ENCODE data around the gene CGB8. TPM values are rescaled to one million over a fixed set of nuclear protein-coding genes. Genes with fewer than 3 reads are reported as not detected.
"Not testable (repeated sequence)": the region's sequence is repeated elsewhere in the genome, so short reads cannot be mapped to it uniquely, and the experiment has no call there.

Gene CGB8
- total RNA-seq, 2 donors from 2014 or later: not detected

DNA sequence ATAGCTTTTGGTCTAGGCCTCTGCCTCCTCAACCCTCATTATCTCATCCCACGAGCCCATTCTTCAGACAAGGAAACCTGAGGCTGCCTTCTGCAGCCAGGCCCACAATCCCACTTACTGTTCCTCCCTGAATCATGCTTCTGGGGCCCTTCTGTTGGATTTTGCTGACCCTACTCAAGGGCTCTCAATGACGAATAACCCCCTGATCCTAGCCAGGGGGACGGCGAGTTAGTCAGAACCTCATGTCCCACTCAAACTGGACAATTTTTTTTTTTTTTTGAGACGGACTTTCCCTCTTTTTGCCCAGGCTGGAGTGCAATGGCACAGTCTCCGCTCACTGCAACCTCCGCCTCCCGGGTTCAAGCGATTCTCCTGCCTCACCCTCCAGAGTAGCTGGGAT, 26.8 kb downstream of the CGB8 start:
- WGBS: 84% methylated on average over 9 of the region's 9 CpGs
- Histone ChIP-seq H3K27me3 (replicated peaks; ENCODE audit: insufficient read depth) (no peaks in the 10 kb centered on the region), H3K36me3 (no peaks in the 10 kb centered on the region), H3K4me3 (no peak overlapping the region), H3K27ac (no peak overlapping the region), H3K9me3 (no peaks in the 10 kb centered on the region), H3K4me1 (replicated peaks) (no peaks in the 10 kb centered on the region)
- DNase-seq (ENCODE audit: low spot score): no peak
- TF ChIP-seq POLR2AphosphoS5 (IDR thresholded peaks at IDR 0.05) (no peak), POLR2A (IDR thresholded peaks at IDR 0.05) (no peak)
- TF ChIP-seq, protein P1, sequence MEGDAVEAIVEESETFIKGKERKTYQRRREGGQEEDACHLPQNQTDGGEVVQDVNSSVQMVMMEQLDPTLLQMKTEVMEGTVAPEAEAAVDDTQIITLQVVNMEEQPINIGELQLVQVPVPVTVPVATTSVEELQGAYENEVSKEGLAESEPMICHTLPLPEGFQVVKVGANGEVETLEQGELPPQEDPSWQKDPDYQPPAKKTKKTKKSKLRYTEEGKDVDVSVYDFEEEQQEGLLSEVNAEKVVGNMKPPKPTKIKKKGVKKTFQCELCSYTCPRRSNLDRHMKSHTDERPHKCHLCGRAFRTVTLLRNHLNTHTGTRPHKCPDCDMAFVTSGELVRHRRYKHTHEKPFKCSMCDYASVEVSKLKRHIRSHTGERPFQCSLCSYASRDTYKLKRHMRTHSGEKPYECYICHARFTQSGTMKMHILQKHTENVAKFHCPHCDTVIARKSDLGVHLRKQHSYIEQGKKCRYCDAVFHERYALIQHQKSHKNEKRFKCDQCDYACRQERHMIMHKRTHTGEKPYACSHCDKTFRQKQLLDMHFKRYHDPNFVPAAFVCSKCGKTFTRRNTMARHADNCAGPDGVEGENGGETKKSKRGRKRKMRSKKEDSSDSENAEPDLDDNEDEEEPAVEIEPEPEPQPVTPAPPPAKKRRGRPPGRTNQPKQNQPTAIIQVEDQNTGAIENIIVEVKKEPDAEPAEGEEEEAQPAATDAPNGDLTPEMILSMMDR (IDR thresholded peaks at IDR 0.05): no peak
- intact Hi-C loops (cut with DNase I): no loop called here

DNA sequence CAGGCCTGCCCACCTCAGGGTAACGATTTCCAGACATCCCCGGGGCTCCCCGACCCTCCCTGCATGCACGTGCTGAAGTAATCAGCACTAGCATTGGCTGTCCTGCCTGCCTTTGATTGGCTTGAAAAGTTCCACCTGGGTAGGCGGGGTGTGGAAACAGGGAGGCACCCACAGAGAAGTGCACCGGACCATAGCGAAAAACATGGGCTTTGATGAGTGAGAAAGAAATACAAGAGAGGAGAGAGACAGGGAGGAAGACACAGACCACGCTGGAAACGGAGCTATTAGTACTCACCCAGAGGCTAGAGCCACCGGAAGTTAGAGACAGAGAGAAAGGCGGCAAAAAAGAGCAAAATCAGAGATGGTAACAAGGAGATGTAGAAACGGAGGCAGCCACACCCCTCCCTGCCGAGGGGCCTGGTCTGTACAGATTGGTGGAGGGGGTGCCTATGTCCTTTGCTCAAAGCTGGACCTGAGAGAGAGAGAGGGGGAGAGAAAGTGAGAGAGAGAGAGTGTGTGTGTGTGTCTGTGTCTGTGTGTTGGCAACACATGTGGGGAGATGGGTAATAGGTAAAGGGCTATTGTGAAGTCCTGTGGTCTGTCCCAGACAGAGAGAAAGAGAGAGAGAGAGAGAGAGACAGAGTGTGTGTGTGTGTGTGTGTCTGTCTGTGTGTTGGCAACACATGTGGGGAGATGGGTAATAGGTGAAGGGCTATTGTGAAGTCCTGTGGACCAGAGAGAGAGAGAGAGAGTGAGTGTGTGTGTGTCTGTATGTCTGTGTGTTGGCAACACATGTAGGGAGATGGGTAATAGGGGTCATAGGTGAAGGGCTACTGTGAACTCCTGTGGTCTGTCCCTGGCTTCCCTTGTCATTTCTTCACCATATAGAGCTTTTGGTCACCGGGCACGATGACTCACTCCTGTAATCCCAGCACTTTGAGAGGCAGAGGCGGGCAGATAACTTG, 27.7 kb downstream of the CGB8 start:
- WGBS: 37% methylated on average over 16 of the region's 16 CpGs
- intact Hi-C loops (cut with DNase I): no loop called here
- DNase-seq (ENCODE audit: low spot score): no peak
- Histone ChIP-seq H3K36me3 (no peaks in the 10 kb centered on the region), H3K4me1 (replicated peaks) (no peaks in the 10 kb centered on the region), H3K27ac (no peak overlapping the region), H3K4me3 (no peak overlapping the region), H3K9me3 (no peaks in the 10 kb centered on the region), H3K27me3 (replicated peaks; ENCODE audit: insufficient read depth) (no peaks in the 10 kb centered on the region)
- TF ChIP-seq POLR2A (IDR thresholded peaks at IDR 0.05): no peak
- TF ChIP-seq POLR2AphosphoS5 (IDR thresholded peaks at IDR 0.05): no peak
- TF ChIP-seq, protein P1 (IDR thresholded peaks at IDR 0.05): no peak

DNA sequence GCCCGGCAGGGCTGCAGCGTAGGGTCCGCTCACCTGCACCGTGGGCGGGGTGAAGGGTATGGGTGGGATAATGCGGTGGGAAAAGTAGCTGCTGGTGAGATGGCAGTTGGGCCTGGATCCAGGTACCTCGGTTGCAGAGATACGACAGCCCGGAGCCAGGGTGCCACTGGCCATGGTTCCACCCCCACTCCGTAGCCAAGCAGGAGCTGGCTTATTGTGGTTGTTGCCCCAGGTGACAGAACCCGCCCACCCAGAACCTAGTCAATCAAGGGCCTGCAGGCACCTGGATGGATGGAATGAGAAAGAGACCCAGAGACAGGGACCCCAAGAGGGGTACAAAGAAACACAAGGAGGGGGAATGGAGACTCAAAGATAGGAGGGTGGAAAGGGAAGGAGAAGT, 28.6 kb downstream of the CGB8 start:
- H3K27ac ChIP-seq: no peak overlapping the region
- no peak for DNase-seq (ENCODE audit: low spot score)
- TF ChIP-seq POLR2AphosphoS5 (IDR thresholded peaks at IDR 0.05) (no peak), POLR2A (IDR thresholded peaks at IDR 0.05) (no peak)
- TF ChIP-seq, protein P1 (IDR thresholded peaks at IDR 0.05): no peak
- H3K9me3 ChIP-seq: no peaks in the 10 kb centered on the region
- WGBS: 58% methylated on average over 11 of the region's 11 CpGs
- intact Hi-C loops (cut with DNase I): no loop called here
- no peaks in the 10 kb centered on the region for H3K4me1 ChIP-seq (replicated peaks)
- H3K4me3 ChIP-seq: no peak overlapping the region
- no peaks in the 10 kb centered on the region for H3K36me3 ChIP-seq
- no peaks in the 10 kb centered on the region for H3K27me3 ChIP-seq (replicated peaks; ENCODE audit: insufficient read depth)

DNA sequence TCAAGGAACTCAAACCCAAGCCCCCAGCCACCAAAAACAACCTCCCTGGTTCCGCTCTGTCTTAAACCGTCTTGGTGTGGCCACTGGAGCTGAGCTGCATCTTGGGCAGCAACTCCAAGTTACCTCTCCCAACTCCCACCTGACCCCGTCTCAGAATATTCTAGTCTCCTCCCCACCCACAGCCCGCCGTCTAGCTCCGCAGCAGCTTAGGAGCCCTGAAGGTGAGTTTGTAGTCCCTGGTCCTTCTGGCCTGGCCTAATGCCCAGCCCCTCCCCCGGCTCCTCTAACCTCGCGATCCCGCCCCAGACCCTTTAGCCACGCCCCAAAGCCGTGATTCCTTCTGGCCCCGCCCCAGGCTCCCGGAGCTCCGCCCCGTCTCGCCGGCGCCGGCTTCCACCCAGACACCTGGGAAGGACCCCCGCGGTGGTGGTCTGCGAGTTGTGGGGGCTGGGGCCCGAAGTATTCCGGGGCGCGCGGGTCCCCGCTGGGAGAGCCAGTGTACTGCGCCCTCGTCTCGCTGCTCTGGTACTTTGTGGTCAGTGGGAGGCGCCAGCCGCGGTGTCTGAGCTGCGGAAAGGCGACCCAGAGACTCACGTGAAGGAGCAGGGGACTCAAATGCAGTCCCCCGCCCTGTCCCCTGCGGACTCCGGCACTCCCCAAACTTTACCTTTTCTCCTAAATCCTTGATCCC, 29.5 kb downstream of the CGB8 start:
- intact Hi-C loops (cut with DNase I): no loop called here
- Histone ChIP-seq H3K4me1 (replicated peaks) (no peaks in the 10 kb centered on the region), H3K4me3 (peak overlapping the region; percentile 21 to 35), H3K36me3 (no peaks in the 10 kb centered on the region), H3K27me3 (replicated peaks; ENCODE audit: insufficient read depth) (no peaks in the 10 kb centered on the region), H3K9me3 (no peaks in the 10 kb centered on the region), H3K27ac (no peak overlapping the region)
- TF ChIP-seq POLR2A (IDR thresholded peaks at IDR 0.05) (no peak), POLR2AphosphoS5 (IDR thresholded peaks at IDR 0.05) (no peak)
- TF ChIP-seq, protein P1 (IDR thresholded peaks at IDR 0.05): no peak
- 7% methylated on average over 41 of the region's 41 CpGs for WGBS
- DNase-seq (ENCODE audit: low spot score): peak; percentile 69

DNA sequence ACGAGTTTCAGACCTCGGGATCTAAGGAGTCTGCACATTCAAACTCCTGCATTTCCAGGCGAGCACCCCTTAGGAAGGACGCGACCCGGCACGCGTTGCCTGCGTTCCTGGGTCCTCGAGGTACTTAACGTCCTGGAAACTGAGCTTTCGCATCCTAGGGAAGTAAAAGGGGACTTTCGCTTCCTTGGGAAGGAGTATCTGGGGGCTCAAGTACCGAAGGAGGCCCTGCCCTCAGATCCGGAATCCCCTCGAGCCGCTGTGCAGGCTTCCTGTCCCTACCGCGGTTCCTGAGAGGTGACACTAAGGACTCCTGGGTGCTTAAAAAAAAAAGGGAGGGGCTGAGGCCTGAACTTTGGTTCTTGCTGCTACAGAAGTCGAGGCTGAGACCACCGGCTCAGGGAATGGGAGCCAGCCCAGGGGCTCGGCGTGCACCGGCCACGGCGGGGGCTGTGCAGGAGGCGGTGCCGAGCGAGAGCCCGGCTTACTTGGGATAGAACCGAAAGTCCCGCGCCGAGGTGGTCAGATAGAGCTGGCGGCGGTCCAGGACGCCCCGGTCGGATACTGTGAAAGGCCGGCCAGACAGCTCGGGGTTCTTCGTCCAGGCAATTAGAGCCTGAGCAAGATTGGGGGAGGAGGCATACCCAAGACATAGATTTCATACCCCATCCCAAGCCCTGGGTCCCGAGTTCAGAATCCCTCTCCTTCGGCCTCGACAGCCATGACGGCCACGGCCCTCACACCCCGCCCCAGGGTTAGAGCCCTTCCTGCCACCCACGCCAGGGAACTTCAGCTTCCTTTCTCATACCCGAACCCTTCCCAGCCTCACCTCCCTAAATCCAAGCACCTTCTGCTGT, 30.3 kb downstream of the CGB8 start:
- peak overlapping the region; percentile 16 to 35 for H3K4me3 ChIP-seq
- H3K27me3 ChIP-seq (replicated peaks; ENCODE audit: insufficient read depth); intact Hi-C loops (cut with DNase I); DNase-seq (ENCODE audit: low spot score); H3K27ac ChIP-seq; H3K4me1 ChIP-seq (replicated peaks); H3K36me3 ChIP-seq; H3K9me3 ChIP-seq: not testable (repeated sequence)
- 5% methylated on average over 50 of the region's 50 CpGs for WGBS
